CD4-positive, alpha-beta T cell treated with Interleukin-4 for 1 hour (primary cell): ENCODE results near the gene EBF4.
A peak's percentile ranks its signal among the peaks of the same experiment; 100 is the strongest.

ENCODE experiments used
- DNase-seq, 2 donors: peaks; one replicate each; pipeline ENCODE4 v3.0.0-alpha.2; 2020 to 2022

EBF4 gene, protein sequence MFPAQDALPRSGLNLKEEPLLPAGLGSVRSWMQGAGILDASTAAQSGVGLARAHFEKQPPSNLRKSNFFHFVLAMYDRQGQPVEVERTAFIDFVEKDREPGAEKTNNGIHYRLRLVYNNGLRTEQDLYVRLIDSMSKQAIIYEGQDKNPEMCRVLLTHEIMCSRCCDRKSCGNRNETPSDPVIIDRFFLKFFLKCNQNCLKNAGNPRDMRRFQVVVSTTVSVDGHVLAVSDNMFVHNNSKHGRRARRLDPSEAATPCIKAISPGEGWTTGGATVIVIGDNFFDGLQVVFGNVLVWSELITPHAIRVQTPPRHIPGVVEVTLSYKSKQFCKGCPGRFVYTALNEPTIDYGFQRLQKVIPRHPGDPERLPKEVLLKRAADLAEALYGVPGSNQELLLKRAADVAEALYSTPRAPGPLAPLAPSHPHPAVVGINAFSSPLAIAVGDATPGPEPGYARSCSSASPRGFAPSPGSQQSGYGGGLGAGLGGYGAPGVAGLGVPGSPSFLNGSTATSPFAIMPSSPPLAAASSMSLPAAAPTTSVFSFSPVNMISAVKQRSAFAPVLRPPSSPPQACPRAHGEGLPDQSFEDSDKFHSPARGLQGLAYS

GRCh38 chr20:2692036-2692885, at the start of gene EBF4:
Gene EBF4, plus strand, starts transcription at chr20:2692780. Its CDS starts 866 bp downstream, at chr20:2693646.
- DNase-seq = peak; percentile 38 to 42

DNA sequence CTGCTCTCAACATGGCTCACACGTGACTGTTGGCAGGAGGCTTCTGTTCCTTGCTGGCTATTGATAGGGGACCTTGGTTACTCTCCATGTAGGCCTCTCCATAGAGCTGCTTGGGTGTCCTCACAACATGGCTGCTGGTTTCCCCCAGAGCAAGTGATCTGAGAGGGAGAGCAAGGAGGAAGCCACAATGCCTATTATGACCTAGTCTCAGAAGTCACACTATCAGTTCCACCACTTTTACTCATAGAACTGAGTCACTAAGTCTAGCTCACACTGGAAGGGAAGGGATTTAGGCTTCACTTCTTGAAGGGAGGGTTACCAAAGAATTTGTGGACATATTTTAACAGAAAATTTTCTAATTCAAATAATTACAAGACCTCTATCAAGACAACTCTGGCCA, 48.9 kb upstream of the EBF4 start:
- no peak for DNase-seq

DNA sequence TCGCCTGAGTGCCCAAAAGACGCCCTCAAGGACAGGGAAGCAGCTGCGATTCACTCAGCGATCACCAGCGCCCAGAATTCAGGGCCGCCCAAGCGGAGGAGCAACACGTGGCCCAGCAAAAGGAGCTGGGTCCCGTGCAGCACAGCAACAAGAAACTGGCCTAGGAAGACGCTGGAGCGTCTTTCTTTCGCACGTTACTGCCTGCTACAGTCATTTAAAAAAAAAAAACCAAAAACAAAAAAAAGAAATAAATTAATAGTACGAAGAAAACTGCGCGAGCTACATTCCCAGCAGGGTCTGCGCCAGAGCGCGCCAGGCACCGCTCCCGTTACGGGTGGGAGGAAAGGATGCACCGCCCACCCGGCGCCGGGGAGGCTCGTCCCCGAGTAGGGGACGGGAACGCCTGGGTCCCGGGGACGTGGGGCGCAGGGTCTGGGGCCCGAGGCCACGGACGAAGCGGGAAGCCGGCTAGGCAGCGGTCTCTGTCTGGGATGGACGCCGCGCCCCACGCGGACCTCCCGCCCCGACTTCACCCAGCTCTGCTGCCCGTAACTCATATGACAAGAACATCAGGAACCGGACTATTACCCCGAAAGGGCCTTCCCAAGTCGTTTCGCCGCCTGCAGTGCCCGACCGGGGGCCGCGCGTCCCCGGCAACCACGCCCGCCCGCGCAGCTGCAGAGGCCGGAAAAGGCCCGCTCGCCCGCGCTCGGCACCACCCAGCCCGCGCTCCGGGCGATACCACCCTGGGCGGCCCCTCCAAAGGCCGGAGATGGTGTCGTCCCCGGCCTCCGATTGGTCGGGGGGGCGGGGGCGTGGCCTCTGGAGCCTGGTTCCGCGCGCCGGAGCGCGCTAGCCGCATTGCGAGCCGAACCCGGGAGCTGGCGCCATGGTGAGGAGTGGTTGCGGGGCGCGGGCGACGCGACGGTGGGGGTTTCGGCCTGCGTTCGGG, 40.5 kb upstream of the EBF4 start, which contains the start of gene NOP56:
Gene NOP56 (plus strand): TSS at position 861 of the 952 bp plus-strand sequence. CDS start 29 bp downstream, at position 890.
- peak; percentile 91 to 95 for DNase-seq

- DNase-seq = no peak
Observed at GRCh38 chr20:2652724-2653555, 39.6 kb upstream of the EBF4 start.

- DNase-seq = no peak
Observed at GRCh38 chr20:2653556-2654383, 38.8 kb upstream of the EBF4 start.

- DNase-seq = no peak
Observed at GRCh38 chr20:2654384-2654822, 38.2 kb upstream of the EBF4 start.

DNA sequence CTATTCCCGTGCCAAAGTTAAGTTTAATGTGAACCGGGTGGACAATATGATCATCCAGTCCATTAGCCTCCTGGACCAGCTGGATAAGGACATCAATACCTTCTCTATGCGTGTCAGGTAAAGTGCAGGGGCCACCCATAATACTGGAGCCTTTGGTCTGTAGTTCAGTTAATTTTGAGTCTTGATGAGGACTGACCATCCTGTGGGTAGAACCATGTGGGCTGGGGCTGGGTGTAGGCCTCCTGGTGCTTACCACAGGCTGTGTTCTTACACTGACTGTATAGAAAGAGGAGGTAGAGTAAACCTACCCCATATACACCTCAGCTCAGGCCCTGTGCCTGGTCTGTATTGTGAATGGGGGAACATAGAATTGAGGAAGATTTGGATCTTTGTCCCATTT, 37.7 kb upstream of the EBF4 start:
- DNase-seq = no peak

DNA sequence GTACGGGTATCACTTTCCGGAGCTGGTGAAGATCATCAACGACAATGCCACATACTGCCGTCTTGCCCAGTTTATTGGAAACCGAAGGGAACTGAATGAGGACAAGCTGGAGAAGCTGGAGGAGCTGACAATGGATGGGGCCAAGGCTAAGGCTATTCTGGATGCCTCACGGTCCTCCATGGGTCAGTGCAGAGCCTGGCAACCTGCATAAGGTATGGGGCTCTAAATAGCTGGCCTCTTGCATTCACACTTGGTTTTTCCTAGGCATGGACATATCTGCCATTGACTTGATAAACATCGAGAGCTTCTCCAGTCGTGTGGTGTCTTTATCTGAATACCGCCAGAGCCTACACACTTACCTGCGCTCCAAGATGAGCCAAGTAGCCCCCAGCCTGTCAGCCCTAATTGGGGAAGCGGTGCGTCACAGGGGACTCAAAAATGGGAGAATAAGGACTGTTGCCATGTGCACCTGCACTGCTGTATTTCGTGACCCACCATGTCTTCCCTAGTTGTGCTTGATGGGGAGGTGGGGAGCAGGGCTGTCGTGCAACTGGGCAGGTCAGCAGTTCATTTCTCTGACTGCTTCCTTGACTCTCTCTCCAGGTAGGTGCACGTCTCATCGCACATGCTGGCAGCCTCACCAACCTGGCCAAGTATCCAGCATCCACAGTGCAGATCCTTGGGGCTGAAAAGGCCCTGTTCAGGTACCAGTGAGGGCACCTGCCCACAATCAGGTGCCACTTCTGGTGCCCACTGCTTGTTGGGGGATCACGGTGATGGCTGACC, 37.1 kb upstream of the EBF4 start:
- no peak for DNase-seq

- DNase-seq = no peak
Observed at GRCh38 chr20:2656471-2657117, 36.0 kb upstream of the EBF4 start.

GRCh38 chr20:2657241-2657640, 35.3 kb upstream of the EBF4 start:
- no peak for DNase-seq

GRCh38 chr20:2657674-2658073, 34.9 kb upstream of the EBF4 start:
- no peak for DNase-seq

DNA sequence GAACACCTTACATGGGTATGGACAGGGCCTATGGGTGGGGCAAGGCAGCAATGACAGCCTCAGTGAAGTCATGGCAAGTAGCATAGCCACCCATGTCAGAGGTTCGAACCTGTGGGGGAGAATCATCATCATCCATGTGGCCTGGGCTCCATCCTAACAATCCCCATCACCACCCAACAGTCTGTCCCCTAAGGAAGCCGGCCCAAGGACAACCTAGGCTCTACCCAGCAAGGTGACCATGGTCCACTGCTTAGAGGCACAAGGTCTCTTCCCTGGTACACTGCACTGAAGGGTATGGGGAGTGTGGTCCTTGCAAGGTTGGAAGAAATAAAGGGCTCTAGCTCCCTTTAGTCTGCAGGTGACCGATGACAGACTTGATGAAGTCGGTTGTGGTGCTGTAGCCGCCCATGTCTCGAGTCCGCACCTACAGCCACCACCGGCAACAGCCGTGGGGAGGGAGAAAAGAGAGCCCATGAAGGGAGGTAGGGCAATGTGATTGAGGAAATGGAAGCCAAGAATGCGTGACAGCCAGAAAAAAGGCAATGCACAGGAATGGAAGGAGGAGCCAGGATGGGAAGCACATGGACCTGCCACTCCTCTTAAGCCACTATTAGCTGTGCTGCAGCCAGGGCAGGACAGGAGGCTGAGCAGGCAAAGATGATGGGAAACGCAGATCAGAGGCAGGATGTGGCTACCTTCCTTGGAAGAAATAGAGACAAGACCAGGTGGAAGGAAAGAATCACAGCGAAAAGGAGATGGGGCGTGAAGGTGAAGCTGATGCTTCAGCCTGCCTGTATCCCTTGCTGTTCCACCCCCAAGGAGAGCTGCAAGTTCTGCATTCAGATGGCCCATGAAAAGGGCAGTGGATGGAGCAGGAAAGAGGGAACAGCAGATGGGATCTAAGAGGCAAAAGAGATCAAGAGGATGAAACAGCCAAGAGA, 33.9 kb upstream of the EBF4 start:
- no peak for DNase-seq

DNA sequence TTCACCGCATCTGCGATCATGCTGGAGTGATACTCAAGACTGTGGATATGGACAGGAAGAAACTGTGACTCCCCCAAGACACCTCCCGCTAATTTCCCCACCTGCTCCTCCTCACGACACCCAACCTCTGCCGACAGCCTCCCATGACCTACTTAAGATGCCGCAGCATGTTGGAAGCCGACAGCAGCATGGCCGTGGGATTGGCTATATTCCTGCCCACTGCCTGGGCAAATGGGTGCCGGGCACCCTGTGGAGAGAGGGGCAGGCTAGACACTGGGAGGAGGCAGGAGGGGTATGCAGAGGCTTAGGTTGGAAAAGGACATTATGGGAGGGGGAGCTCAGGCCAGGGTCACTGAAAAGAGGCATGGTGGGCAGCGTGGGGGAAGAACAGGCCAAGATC, 33.0 kb upstream of the EBF4 start:
- no peak for DNase-seq

DNA sequence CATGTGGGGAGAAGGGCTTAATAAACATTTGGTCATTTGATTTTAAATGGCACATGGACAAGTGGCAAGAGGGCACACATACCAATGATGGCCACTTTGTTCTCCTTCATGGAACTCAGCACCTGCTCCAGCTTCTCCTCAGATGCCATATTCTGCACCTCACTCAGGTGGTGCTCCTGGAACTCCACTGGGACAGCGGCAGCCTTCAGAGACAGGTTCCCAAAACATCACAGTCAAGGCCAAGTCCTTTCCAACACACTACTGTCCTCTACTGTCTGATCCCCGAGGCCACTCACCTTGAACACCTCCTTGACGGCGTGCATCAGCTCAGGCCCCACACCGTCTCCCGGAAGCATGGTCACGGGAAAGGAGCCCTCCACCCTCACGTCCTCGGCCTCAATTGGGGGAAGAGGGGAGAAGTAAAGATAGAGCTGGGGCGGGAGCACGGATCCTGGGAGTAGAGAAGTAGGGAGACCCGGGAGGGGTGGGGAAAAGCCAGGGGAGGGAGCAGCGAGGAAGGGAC, 29.2 kb upstream of the EBF4 start:
- DNase-seq = no peak

- peak; percentile 93 to 94 for DNase-seq
Observed at GRCh38 chr20:2663887-2664719, 28.5 kb upstream of the EBF4 start, which contains the start of gene IDH3B. Gene IDH3B, minus strand, starts transcription at chr20:2664216. Its CDS starts 28 bp downstream, at chr20:2664188.

GRCh38 chr20:2671977-2672376, 20.6 kb upstream of the EBF4 start:
- DNase-seq = no peak
